Effector memory CD8-positive, alpha-beta T cell (primary cell): ENCODE data around the gene PRSS1.
"Not testable (repeated sequence)": the region's sequence is repeated elsewhere in the genome, so short reads cannot be mapped to it uniquely, and the experiment has no call there.

ENCODE experiments used
- ATAC-seq: fragments of 150-1000 bp; cut with Tn5 transposase; replicated peaks from 2 replicates; pipeline ENCODE4 v1.10.0; 2021; ENCODE audit warnings: mild to moderate bottlenecking, moderate library complexity
- DNase-seq, 3 experiments: peaks; one replicate each; pipeline ENCODE4 v3.0.0; 2021
- H3K27ac Mint-ChIP-seq, 2 donors: one replicate each; pipeline ENCODE4 v1.8.0; 2022; ENCODE audit warnings: mild to moderate bottlenecking in 2 of 2, mixed read lengths in 2 of 2, moderate library complexity in 2 of 2
- H3K27me3 Mint-ChIP-seq, 2 donors: one replicate each; pipeline ENCODE4 v1.8.0; 2022; ENCODE audit warnings: mixed read lengths in 2 of 2
- H3K36me3 Mint-ChIP-seq: one replicate; pipeline ENCODE4 v1.8.0; 2022; ENCODE audit warnings: mild to moderate bottlenecking, moderate library complexity, mixed read lengths; ENCODE audit not compliant: insufficient read depth
- H3K4me1 Mint-ChIP-seq, 2 donors: one replicate each; pipeline ENCODE4 v1.8.0; 2022; ENCODE audit warnings: low read depth in 2 of 2, mixed read lengths in 2 of 2
- H3K4me3 Mint-ChIP-seq, 2 donors: one replicate each; pipeline ENCODE4 v1.8.0; 2022; ENCODE audit warnings: mild to moderate bottlenecking in 2 of 2, mixed read lengths in 2 of 2, moderate library complexity in 2 of 2
- H3K9me3 Mint-ChIP-seq, 2 donors: one replicate each; pipeline ENCODE4 v1.8.0; 2022; ENCODE audit warnings: mixed read lengths in 2 of 2

The PRSS1 gene

DNA sequence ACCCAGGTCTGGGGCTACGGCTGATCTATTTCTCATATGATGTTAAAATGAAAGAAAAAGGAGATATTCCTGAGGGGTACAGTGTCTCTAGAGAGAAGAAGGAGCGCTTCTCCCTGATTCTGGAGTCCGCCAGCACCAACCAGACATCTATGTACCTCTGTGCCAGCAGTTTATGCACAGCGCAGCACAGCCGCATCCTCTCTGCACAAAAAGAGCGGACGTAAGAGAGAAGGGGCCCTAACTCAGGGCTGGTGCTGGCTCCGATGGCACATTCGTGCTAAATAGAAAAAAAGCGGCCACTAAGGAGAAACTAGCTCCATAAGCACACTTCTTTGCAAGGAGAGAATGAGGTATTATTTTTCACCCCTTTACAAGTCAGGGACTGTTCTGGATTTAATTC, 28.3 kb upstream of the PRSS1 start:
- DNase-seq (no peak), ATAC-seq (no peak)
- Mint-ChIP-seq H3K27me3 (no peaks in the 10 kb centered on the region), H3K36me3 (no peaks in the 10 kb centered on the region), H3K9me3 (no peaks in the 10 kb centered on the region), H3K4me1 (peaks cover 16 to 26% of the 10 kb centered on the region in 2 donors), H3K4me3 (peak overlapping the region; percentile 44 to 75), H3K27ac (peak overlapping the region; percentile 20 to 85)

DNA sequence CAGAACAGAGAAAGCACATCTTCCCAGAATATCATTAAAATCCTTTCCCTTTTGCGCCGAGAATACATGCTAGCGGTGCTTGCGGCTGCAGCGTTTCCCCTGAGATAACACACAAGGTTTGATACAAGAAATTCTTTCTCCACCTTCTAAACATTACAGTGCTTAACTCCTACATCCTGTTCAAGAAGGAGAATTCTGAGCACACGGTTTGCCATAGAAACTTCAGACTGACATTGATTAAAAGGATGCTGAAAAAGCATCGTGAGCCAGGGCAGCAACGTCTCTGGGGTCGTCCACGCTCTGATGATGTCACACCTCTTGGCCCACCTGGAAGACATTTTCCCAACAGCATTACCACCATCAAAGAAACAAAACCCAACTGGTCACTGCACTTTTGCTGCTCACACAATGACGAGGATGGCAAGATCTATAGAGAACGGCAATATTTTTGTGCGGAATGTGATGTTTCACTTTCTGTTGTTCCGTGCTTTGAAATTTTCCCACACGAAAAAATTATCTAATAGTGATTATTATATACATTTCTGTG, 27.0 kb upstream of the PRSS1 start:
- Mint-ChIP-seq H3K4me3 (peak overlapping the region; percentile 69 to 75), H3K27ac (peak overlapping the region in 1 of 2 donors; percentile 93), H3K36me3 (no peaks in the 10 kb centered on the region), H3K9me3 (no peaks in the 10 kb centered on the region), H3K4me1 (peaks cover 12% of the 10 kb centered on the region in 2 donors), H3K27me3 (no peaks in the 10 kb centered on the region)
- ATAC-seq: no peak
- DNase-seq: no peak

DNA sequence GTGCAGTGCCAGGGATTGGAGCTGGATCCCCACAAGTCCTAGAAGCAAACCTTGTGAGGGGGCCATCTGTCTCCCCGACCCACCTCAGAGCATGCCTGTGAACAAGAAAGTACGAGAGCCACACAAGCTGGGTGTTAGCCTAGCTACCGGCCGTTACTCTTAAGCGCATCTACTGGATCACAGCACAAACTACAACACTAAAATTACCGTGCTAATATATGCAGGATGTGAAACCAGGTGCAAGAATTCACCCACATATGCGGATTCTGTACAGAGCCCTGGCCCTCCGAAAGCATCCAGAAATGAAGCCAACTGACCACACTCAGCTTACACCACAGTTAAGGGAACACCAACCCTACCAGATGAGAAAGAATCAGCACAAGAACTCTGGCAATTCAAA, 16.0 kb upstream of the PRSS1 start:
- H3K36me3 Mint-ChIP-seq: no peaks in the 10 kb centered on the region
- no peaks in the 10 kb centered on the region for H3K4me1 Mint-ChIP-seq
- H3K27me3 Mint-ChIP-seq: no peaks in the 10 kb centered on the region
- peak overlapping the region in 1 of 2 donors; percentile 54 for H3K27ac Mint-ChIP-seq
- no peak for DNase-seq
- no peak overlapping the region for H3K4me3 Mint-ChIP-seq
- H3K9me3 Mint-ChIP-seq: no peaks in the 10 kb centered on the region
- ATAC-seq: no peak

DNA sequence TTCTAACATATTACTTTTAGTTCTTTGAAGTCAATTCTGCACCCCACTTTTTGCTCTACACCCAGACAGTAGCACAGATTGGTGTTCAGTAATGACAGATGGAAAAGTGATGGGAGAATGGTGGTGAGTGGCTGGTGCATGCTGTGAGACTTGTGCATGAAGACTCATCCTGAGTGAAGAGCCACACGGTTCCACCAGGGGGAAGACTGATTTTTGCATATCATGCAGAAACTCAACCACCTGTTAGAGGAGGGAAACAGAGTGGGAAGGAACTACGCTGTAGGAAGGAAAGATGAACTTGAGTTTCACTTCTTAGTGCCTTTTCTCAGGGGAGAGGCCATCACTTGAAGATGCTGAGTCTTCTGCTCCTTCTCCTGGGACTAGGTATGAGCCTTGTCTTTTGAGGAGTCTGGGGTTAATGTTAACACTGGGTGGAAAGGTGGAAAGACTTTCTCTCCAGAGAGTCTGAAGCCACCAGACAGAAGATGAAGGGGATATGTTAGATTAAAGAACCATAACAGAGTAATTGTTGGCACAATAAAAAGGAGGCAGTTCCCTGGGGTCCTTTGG, 9.3 kb upstream of the PRSS1 start:
- no peak for DNase-seq
- peak overlapping the region in 1 of 2 donors; percentile 32 for H3K4me3 Mint-ChIP-seq
- no peak overlapping the region for H3K27ac Mint-ChIP-seq
- peak; percentile 31 for ATAC-seq
- H3K27me3 Mint-ChIP-seq: no peaks in the 10 kb centered on the region
- H3K4me1 Mint-ChIP-seq: no peaks in the 10 kb centered on the region
- H3K9me3 Mint-ChIP-seq: no peaks in the 10 kb centered on the region
- H3K36me3 Mint-ChIP-seq: no peaks in the 10 kb centered on the region

DNA sequence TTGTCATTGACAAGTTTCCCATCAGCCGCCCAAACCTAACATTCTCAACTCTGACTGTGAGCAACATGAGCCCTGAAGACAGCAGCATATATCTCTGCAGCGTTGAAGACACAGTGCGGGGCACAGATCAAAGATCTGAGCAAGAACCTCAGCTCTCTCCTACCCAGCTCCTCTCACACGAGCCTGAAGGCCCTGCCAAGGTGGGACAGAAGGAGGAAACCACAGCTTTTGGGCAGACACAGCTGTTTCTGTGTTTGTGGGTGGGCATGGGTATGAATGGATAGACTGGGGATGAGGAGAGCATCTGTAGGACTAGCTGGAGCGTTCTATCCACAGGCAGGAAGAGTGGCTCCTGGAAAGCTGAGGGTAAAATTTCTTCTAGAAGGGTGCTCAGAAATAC, 8.5 kb upstream of the PRSS1 start:
- no peak for ATAC-seq
- H3K36me3 Mint-ChIP-seq: no peaks in the 10 kb centered on the region
- H3K27ac Mint-ChIP-seq: no peak overlapping the region
- H3K4me1 Mint-ChIP-seq: no peaks in the 10 kb centered on the region
- H3K9me3 Mint-ChIP-seq: no peaks in the 10 kb centered on the region
- no peak for DNase-seq
- H3K4me3 Mint-ChIP-seq: no peak overlapping the region
- no peaks in the 10 kb centered on the region for H3K27me3 Mint-ChIP-seq

DNA sequence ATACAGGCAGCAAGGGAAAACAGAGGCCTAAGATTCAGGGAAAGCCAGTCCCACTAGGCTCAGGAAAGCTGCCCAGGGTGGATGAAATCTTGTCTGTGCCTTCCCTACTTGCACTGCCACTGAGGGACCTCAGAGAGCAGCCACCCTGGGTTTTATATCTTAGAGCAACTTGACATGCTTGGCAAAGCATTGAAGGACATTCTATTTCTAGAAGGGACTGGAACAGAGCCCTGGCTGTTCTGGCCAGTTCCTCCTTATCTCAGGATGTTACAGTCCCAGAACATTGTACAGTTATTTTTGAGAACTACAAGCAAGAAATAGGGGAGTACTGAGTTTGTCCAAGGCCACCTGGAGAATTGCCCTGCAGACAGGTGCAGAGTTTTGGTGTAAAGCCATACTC, 7.3 kb upstream of the PRSS1 start:
- H3K27me3 Mint-ChIP-seq, H3K9me3 Mint-ChIP-seq, H3K4me1 Mint-ChIP-seq, DNase-seq, H3K27ac Mint-ChIP-seq, H3K36me3 Mint-ChIP-seq, ATAC-seq, H3K4me3 Mint-ChIP-seq: not testable (repeated sequence)

DNA sequence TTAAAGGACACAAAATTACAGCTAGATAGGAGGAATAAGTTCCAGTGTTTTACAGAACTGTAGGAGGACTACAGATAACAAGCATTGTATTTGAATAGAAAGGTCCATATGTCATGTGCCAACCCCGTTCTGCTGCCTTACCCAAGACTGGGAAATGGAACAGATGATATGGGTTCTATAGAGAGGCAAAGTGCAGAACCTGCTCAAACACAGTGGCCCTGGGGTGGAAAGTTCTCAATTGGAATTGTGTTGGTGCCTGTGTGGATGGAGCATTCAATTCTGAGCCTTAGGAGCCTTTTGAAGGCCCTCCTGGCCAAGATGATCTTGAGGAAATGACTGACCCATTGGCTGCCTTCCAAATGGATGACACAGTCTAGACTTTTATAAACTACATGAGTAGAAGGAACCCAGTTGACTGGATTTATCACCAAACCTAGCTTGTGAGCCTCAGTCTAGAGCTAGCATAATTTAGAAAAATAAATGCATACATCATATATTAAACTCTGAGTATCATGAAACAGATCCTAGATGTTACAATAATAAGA, 4.1 kb upstream of the PRSS1 start:
- no peak for DNase-seq
- Mint-ChIP-seq H3K9me3 (no peaks in the 10 kb centered on the region), H3K4me3 (no peak overlapping the region), H3K27me3 (no peaks in the 10 kb centered on the region), H3K36me3 (no peaks in the 10 kb centered on the region), H3K4me1 (no peaks in the 10 kb centered on the region), H3K27ac (no peak overlapping the region)
- no peak for ATAC-seq

DNA sequence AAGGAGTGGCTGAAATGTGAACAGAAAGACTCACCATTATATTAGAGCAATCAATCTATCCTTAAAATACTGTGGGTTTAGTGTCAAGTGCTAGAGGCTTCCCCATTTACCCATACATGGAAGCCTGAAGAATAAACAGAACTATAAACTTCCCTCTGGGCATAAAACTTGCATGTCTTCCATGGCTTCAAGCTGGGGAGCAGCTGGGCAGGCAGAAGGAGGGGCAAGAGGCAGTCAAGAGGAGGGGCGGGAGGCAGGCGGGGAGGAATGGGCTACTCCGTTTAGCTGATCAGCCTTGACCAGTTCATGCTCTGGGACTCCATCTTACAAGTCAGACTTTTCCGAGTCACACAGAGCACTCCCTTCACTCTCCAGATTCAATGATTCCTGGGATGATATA, 3.5 kb upstream of the PRSS1 start:
- ATAC-seq: no peak
- DNase-seq: no peak
- Mint-ChIP-seq H3K4me3 (no peak overlapping the region), H3K36me3 (no peaks in the 10 kb centered on the region), H3K27ac (no peak overlapping the region), H3K9me3 (no peaks in the 10 kb centered on the region), H3K27me3 (no peaks in the 10 kb centered on the region), H3K4me1 (no peaks in the 10 kb centered on the region)

DNA sequence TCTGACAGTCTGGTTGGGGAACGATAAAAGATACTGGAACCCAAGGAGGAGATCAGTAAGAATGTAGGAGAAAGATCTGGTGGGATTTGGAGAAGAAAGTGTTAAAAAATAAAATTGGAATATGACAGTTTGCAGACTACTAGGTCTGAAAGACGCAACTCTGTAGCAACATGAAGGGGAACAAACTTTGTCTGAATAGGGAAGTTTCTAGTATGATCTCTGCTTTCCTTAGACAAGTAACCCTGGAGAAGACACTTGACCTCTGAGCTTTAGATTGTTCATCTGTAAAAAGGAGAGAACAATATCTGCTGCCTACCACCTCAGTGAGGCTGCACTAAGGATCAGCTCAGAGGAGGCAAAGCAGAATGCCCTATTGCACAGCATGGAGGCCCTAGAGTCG, 3.0 kb upstream of the PRSS1 start:
- DNase-seq: no peak
- no peaks in the 10 kb centered on the region for H3K36me3 Mint-ChIP-seq
- no peaks in the 10 kb centered on the region for H3K4me1 Mint-ChIP-seq
- no peaks in the 10 kb centered on the region for H3K27me3 Mint-ChIP-seq
- no peak overlapping the region for H3K4me3 Mint-ChIP-seq
- H3K9me3 Mint-ChIP-seq: no peaks in the 10 kb centered on the region
- no peak for ATAC-seq
- no peak overlapping the region for H3K27ac Mint-ChIP-seq

DNA sequence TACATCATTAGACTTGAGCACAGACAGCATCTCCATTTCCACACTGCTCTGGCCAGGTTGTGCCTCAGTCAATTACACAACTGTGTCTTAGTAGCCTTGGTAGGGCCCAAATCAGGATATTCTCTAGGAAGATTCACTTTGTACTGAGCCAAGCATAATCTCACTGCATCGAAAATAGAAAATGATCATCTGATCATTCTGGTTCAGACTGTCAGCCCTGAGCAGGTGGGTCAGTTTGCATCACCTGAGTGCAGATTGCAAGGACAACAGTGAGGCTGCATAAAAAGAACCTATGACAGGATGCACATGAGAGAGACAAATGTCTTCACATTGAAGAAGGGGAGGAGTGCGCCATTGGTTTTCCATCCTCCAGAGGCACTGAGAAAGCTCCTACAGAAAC, 862 bp upstream of the PRSS1 start:
- not testable (repeated sequence) for ATAC-seq, H3K4me3 Mint-ChIP-seq, DNase-seq, H3K27ac Mint-ChIP-seq, H3K4me1 Mint-ChIP-seq, H3K9me3 Mint-ChIP-seq, H3K36me3 Mint-ChIP-seq, H3K27me3 Mint-ChIP-seq

DNA sequence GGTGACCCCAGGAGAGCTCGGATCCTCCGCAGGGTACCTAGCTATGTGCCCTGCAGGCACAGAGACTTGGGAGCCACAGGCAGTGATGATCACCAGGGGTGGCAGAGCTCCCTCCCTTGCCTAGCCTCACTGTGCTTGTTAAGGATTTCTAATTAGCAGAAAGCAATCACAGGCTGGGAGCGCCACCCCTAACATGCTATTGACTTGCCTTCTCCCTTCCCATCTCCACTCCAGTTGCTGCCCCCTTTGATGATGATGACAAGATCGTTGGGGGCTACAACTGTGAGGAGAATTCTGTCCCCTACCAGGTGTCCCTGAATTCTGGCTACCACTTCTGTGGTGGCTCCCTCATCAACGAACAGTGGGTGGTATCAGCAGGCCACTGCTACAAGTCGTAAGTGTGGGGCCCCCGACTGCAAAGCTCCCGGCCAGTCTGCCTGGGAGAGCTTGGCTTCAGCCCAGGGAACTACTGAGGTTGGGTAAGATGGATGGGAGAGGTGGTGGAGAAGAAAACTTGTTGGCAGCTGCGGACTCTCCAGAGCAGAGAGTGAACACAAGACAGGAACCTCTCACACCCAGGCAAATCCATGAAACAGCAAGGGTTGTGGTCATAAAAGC, 1.2 kb downstream of the PRSS1 start:
- DNase-seq (no peak), ATAC-seq (no peak)
- Mint-ChIP-seq H3K36me3 (no peaks in the 10 kb centered on the region), H3K27me3 (no peaks in the 10 kb centered on the region), H3K4me3 (no peak overlapping the region), H3K4me1 (no peaks in the 10 kb centered on the region), H3K9me3 (no peaks in the 10 kb centered on the region), H3K27ac (no peak overlapping the region)

DNA sequence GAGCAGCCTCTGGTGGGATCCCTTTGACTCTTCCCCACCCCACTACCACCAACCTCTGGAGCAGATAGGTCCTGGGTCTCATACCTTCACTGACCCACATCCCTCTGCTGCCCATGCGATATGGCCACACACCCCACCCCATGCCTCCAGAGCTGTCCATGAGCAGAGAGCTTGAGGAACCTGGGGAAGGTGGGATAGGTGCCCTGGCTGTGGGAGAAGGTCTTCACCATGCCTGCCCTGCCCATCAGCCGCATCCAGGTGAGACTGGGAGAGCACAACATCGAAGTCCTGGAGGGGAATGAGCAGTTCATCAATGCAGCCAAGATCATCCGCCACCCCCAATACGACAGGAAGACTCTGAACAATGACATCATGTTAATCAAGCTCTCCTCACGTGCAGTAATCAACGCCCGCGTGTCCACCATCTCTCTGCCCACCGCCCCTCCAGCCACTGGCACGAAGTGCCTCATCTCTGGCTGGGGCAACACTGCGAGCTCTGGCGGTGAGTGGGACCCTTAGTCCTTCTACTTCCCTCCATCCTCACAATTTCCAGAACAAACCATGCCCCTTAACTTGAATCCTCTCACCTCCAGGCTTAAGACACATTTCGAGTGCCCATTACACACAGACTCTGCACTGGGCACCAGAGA, 2.4 kb downstream of the PRSS1 start:
- H3K9me3 Mint-ChIP-seq, H3K27ac Mint-ChIP-seq, DNase-seq, H3K27me3 Mint-ChIP-seq, H3K36me3 Mint-ChIP-seq, ATAC-seq, H3K4me1 Mint-ChIP-seq, H3K4me3 Mint-ChIP-seq: not testable (repeated sequence)

DNA sequence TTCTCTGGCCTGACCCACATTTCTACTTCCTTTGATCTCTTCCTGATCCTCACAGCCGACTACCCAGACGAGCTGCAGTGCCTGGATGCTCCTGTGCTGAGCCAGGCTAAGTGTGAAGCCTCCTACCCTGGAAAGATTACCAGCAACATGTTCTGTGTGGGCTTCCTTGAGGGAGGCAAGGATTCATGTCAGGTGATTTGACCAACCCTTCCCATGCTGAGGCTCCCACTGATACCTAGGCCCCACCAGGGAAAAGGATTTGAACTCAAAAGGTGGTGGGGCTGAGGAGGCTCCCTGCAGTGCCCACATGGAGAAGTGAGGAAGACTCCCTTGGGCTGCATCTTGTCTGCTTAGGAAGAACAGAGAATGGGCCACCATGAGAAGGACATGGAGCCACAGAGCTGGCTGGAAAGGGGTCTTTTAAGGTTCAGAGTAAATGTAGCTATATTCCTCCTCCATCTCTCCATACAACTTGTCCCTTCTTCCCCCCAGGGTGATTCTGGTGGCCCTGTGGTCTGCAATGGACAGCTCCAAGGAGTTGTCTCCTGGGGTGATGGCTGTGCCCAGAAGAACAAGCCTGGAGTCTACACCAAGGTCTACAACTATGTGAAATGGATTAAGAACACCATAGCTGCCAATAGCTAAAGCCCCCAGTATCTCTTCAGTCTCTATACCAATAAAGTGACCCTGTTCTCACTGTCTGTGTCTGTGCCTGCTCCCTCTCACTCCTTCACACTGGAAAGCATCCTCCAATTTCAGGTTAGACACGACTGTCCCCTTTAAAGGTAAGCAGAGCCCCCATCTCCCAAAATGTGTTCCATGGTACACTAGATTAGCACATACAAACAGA, 3.3 kb downstream of the PRSS1 start:
- H3K27ac Mint-ChIP-seq: peak overlapping the region in 1 of 2 donors; percentile 9
- H3K9me3 Mint-ChIP-seq: no peaks in the 10 kb centered on the region
- no peaks in the 10 kb centered on the region for H3K36me3 Mint-ChIP-seq
- DNase-seq (no peak), ATAC-seq (no peak)
- no peaks in the 10 kb centered on the region for H3K4me1 Mint-ChIP-seq
- H3K27me3 Mint-ChIP-seq: no peaks in the 10 kb centered on the region
- no peak overlapping the region for H3K4me3 Mint-ChIP-seq
